ENCODE data around the gene GNAZ.

The GNAZ gene

DNA sequence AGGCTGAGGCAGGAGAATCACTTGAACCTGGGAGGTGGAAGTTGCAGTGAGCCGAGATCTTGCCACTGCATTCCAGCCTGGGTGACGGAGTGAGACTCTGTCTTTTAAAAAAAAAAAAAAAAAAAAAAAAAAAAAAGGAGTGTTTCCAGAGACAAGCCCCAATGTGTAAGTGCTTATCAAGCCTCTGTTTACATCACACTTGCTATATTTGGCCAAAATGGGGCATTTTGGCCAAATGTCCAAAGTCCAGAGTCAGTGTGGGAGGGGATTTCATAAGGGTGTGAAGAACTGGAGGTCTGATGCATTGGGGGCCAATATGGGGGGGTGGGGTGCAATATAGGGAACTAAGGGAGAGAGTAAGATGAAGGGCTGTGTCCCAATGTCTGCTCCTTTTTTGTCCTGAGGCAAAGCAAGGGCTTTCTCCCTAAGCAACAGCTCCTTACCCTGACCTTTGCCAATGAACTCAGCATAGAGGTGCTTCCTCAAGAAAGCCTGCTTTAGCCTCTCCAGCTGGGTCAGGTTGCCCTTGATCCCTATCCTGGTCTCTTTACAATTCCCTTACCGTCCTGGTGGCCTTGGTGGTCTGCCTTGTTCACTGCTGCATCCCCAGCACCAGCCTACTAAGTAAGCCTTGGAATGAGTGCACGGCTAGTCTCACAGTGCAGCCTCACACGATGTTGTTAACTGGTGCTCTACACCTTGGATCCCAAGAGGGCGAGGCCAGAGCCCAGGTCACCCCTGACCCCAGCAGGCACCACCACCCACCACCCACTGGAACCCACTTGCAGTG lies 95.9 kb downstream of the GNAZ start:
- DNase-seq (ENCODE audit: low spot score) = no peak
- TF ChIP-seq CTCF (IDR thresholded peaks at IDR 0.05; ENCODE audit: extremely low read depth, missing control alignments) = no peak

GRCh38 chr22:23166841-23167616 lies 96.7 kb downstream of the GNAZ start:
- TF ChIP-seq CTCF (IDR thresholded peaks at IDR 0.05; ENCODE audit: extremely low read depth, missing control alignments) = no peak

DNA sequence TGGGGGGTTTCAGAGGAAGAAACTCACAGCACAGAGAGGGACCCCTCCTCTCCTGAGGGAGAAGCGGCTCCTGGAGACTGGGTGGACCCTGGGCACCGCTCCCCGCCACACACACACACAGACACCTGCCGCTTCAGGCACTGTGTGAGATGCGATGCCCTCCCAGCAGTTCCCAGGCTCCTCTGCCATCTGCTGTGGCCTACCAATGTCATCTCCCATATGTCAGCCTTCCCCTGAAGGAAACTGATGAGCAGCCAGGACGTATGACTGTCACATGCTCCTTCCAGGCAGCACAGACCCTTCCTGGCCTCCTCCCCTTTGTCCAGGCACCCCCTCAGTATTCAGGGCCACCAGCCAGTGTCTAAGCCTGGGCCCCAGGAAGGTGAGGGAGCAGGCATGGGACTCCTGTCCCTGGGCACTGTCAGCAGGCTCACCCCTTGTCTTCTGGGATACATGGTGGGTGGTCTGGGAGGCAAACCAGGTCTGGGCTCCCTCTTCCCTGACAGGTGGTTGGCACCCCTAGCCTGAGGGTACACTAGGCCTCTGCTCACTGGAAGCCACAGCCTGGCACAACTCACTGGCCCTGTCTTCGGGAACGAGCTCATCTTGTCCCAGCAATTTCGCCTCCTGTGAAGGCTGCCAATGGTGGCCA lies 98.2 kb downstream of the GNAZ start:
- DNase-seq (ENCODE audit: low spot score) = no peak
- no peak for TF ChIP-seq CTCF (IDR thresholded peaks at IDR 0.05; ENCODE audit: extremely low read depth, missing control alignments)

More at GRCh38 chr22:23166841-23167616, 96.7 kb downstream of the GNAZ start:
- no peak for DNase-seq (ENCODE audit: low spot score)

DNA sequence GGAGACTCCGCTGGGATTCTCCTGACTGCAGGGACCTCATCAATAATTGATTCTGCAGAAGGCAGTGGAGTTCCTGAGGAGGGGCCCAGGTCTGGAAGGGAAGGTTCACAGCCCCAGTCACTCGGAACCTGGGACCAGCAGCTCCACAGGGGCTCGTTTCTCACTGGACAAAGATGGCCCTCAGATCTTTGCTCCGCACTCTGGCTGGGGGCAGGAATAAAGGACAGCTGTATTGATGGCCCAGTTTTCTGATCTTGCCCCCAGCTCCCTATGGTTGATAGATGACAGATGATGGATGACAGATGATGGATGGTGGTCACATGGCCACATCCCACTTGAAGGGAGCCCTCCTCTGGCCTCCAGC lies 98.7 kb downstream of the GNAZ start:
- TF ChIP-seq CTCF (IDR thresholded peaks at IDR 0.05; ENCODE audit: extremely low read depth, missing control alignments) = no peak
- DNase-seq (ENCODE audit: low spot score) = no peak
